ENCODE measurements around the gene MTERF4. TPM values are rescaled to one million over a fixed set of nuclear protein-coding genes. Genes with fewer than 3 reads are reported as not detected.

Gene MTERF4
- total and polyA plus RNA-seq, 10 of the 15 experiments (the other 5 are each of a cell fraction or from before 2014, with no cell fraction given): 36.7 to 69.1 (median 45.5) TPM

DNA sequence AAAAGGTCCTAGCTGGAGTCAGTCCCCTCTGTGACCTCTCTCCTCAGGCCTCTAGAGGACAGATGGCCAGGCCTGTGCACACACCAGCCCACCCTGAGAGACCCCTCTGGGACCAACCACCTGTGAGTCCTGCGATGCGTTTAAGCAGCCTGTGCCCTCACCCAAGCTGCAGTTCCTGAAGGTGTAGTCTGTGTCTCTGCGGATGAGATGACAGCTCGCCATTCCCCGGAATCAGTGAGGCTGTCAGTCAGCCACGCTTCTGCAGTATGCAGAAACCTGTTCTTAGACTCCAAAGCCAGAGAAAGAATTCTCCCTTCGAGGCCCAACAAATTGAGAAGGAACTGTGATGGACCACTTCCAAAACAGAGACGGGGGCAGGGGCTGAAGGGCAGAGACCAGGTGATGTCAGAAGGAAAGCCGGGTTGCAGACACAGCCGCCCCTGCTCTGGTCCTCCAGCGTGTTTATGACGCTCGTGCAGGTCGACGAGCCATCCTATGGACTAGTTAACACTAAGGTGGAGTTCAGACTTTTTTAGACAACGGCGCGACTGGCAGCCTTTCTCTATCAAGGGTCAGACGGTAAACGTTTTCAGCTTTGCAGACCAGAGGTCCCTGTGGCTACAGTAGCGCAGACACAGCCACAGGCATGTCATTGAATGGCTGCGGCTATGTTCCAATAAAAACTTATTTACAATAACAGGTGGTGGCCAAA lies 10.2 kb downstream of the MTERF4 start:
- WGBS (ENCODE audit: insufficient coverage, insufficient replicate concordance, low lambda C conversion rate, missing lambda C conversion rate): 96% methylated on average over 22 of the region's 22 CpGs
- Histone ChIP-seq H3K4me2 (ENCODE audit: control insufficient read depth, insufficient read depth) (no peak overlapping the region), H3K27ac (ENCODE audit: control insufficient read depth, insufficient read depth) (no peak overlapping the region), H3K79me2 (ENCODE audit: control insufficient read depth, insufficient read depth, low read length) (peaks cover 25% of the 10 kb centered on the region), H3K4me1 (ENCODE audit: control insufficient read depth, insufficient read depth, low read length) (peaks cover 29% of the 10 kb centered on the region), H3K9me3 (replicated peaks; ENCODE audit: control insufficient read depth, insufficient read depth, low read length) (no peaks in the 10 kb centered on the region), H4K20me1 (ENCODE audit: control insufficient read depth, insufficient read depth) (no peaks in the 10 kb centered on the region), H3K27me3 (replicated peaks in 1 of 2; ENCODE audit: control insufficient read depth in 2 of 2, insufficient read depth in 2 of 2, low read length in 1 of 2) (no peaks in the 10 kb centered on the region), H3K9ac (ENCODE audit: control insufficient read depth, insufficient read depth, low read length) (no peak overlapping the region), H3K4me3 (no peak overlapping the region), H3K36me3 (ENCODE audit: control insufficient read depth in 2 of 2, insufficient read depth in 2 of 2, low read length in 1 of 2) (peaks cover 25 to 49% of the 10 kb centered on the region in 2 experiments), H2AFZ (ENCODE audit: control insufficient read depth, low read depth, low read length) (no peak overlapping the region)
- RAD21 ChIA-PET (ENCODE audit: unreplicated experiment): no interaction called here
- ATAC-seq: no peak
- no peak for FAIRE-seq
- BruUV-seq (replicated peaks): no TSS peak
- CTCF ChIA-PET: interaction anchor here (1.2 to 2.6 kb wide), 2 partner anchors 13 to 30 kb away, joined by 3 to 9 read pairs; no protein-coding TSS in a partner anchor
- no peak for DNase-seq (ENCODE audit: low read depth, low spot score)
- in situ Hi-C loops (cut with MboI) (no loop called here), intact Hi-C loops (cut with micrococcal nuclease; ENCODE audit: unreplicated experiment) (no loop called here)
- SMC1A ChIA-PET (ENCODE audit: uncharacterized antibody, unreplicated experiment): interaction anchor here (1.5 kb wide), 1 partner anchor 13 kb away, joined by 3 read pairs; no protein-coding TSS in a partner anchor
- POLR2A ChIA-PET: interaction anchor here (1.1 kb wide), 1 partner anchor 58 kb away, joined by 3 read pairs; no protein-coding TSS in a partner anchor
- TF ChIP-seq POLR2A (IDR thresholded peaks at IDR 0.05; ENCODE audit: low read depth, low read length) (no peak; the same call in 1 of the 2 replicates), ZSCAN29 (IDR thresholded peaks at IDR 0.05) (no peak), EZH2 (IDR thresholded peaks at IDR 0.05; ENCODE audit: borderline replicate concordance, control insufficient read depth, low read depth, low read length) (no peak), BCL11A (IDR thresholded peaks at IDR 0.05; ENCODE audit: low read depth, low read length) (no peak), HDGF (IDR thresholded peaks at IDR 0.05) (no peak), TCF3 (IDR thresholded peaks at IDR 0.05; ENCODE audit: borderline replicate concordance, insufficient read depth, low read depth, low read length) (no peak), POU2F2 (IDR thresholded peaks at IDR 0.05; ENCODE audit: borderline replicate concordance, low read depth, low read length) (no peak), BHLHE40 (IDR thresholded peaks at IDR 0.05; ENCODE audit: borderline replicate concordance in 1 of 2, low read depth in 2 of 2, low read length in 1 of 2) (no peak), SIX5 (IDR thresholded peaks at IDR 0.05; ENCODE audit: low read depth, low read length, severe bottlenecking) (no peak), RB1 (IDR thresholded peaks at IDR 0.05; ENCODE audit: borderline replicate concordance) (no peak), JUND (IDR thresholded peaks at IDR 0.05; ENCODE audit: low read depth, low read length) (no peak)
- TF ChIP-seq, protein P1, sequence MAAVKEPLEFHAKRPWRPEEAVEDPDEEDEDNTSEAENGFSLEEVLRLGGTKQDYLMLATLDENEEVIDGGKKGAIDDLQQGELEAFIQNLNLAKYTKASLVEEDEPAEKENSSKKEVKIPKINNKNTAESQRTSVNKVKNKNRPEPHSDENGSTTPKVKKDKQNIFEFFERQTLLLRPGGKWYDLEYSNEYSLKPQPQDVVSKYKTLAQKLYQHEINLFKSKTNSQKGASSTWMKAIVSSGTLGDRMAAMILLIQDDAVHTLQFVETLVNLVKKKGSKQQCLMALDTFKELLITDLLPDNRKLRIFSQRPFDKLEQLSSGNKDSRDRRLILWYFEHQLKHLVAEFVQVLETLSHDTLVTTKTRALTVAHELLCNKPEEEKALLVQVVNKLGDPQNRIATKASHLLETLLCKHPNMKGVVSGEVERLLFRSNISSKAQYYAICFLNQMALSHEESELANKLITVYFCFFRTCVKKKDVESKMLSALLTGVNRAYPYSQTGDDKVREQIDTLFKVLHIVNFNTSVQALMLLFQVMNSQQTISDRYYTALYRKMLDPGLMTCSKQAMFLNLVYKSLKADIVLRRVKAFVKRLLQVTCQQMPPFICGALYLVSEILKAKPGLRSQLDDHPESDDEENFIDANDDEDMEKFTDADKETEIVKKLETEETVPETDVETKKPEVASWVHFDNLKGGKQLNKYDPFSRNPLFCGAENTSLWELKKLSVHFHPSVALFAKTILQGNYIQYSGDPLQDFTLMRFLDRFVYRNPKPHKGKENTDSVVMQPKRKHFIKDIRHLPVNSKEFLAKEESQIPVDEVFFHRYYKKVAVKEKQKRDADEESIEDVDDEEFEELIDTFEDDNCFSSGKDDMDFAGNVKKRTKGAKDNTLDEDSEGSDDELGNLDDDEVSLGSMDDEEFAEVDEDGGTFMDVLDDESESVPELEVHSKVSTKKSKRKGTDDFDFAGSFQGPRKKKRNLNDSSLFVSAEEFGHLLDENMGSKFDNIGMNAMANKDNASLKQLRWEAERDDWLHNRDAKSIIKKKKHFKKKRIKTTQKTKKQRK (IDR thresholded peaks at IDR 0.05; ENCODE audit: low read depth, low read length): no peak
- TF ChIP-seq, protein P2, sequence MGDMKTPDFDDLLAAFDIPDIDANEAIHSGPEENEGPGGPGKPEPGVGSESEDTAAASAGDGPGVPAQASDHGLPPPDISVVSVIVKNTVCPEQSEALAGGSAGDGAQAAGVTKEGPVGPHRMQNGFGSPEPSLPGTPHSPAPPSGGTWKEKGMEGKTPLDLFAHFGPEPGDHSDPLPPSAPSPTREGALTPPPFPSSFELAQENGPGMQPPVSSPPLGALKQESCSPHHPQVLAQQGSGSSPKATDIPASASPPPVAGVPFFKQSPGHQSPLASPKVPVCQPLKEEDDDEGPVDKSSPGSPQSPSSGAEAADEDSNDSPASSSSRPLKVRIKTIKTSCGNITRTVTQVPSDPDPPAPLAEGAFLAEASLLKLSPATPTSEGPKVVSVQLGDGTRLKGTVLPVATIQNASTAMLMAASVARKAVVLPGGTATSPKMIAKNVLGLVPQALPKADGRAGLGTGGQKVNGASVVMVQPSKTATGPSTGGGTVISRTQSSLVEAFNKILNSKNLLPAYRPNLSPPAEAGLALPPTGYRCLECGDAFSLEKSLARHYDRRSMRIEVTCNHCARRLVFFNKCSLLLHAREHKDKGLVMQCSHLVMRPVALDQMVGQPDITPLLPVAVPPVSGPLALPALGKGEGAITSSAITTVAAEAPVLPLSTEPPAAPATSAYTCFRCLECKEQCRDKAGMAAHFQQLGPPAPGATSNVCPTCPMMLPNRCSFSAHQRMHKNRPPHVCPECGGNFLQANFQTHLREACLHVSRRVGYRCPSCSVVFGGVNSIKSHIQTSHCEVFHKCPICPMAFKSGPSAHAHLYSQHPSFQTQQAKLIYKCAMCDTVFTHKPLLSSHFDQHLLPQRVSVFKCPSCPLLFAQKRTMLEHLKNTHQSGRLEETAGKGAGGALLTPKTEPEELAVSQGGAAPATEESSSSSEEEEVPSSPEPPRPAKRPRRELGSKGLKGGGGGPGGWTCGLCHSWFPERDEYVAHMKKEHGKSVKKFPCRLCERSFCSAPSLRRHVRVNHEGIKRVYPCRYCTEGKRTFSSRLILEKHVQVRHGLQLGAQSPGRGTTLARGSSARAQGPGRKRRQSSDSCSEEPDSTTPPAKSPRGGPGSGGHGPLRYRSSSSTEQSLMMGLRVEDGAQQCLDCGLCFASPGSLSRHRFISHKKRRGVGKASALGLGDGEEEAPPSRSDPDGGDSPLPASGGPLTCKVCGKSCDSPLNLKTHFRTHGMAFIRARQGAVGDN (IDR thresholded peaks at IDR 0.05): no peak
- TF ChIP-seq, protein P3, sequence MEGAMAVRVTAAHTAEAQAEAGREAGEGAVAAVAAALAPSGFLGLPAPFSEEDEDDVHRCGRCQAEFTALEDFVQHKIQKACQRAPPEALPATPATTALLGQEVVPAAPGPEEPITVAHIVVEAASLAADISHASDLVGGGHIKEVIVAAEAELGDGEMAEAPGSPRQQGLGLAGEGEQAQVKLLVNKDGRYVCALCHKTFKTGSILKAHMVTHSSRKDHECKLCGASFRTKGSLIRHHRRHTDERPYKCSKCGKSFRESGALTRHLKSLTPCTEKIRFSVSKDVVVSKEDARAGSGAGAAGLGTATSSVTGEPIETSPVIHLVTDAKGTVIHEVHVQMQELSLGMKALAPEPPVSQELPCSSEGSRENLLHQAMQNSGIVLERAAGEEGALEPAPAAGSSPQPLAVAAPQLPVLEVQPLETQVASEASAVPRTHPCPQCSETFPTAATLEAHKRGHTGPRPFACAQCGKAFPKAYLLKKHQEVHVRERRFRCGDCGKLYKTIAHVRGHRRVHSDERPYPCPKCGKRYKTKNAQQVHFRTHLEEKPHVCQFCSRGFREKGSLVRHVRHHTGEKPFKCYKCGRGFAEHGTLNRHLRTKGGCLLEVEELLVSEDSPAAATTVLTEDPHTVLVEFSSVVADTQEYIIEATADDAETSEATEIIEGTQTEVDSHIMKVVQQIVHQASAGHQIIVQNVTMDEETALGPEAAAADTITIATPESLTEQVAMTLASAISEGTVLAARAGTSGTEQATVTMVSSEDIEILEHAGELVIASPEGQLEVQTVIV (IDR thresholded peaks at IDR 0.05; ENCODE audit: borderline replicate concordance, partially characterized antibody): no peak
